Measurements from ENCODE around the gene RAPGEF4. TPM values are rescaled to one million over a fixed set of nuclear protein-coding genes. Genes with fewer than 3 reads are reported as not detected.

Gene RAPGEF4
- total and polyA plus RNA-seq, 2 of the 8 experiments (the other 6 are each of a cell fraction or from before 2014, with no cell fraction given), result 1.2 to 2.6 TPM

GRCh38 chr2:172917716-172918115, 182.1 kb downstream of the RAPGEF4 start:
- Histone ChIP-seq H2BK20ac (ENCODE audit: low read length) (no peak overlapping the region), H2BK15ac (ENCODE audit: low read length) (no peak overlapping the region), H3K36me3 (ENCODE audit: control insufficient read depth in 2 of 4, insufficient read depth in 4 of 4, low read length in 3 of 4) (no peaks in the 10 kb centered on the region), H3K18ac (ENCODE audit: extremely low read depth, low read length) (no peak overlapping the region), H4K8ac (ENCODE audit: extremely low read depth, insufficient read depth, low read length) (no peak overlapping the region), H3K9me3 (ENCODE audit: insufficient read depth in 2 of 2, low read depth in 1 of 2, low read length in 1 of 2) (no peaks in the 10 kb centered on the region), H4K20me1 (replicated peaks in 1 of 2; ENCODE audit: control insufficient read depth in 1 of 2, insufficient read depth in 2 of 2, low read length in 2 of 2) (no peaks in the 10 kb centered on the region), H3K4ac (replicated peaks; ENCODE audit: insufficient read length, low read depth, low read length) (no peak overlapping the region), H2AFZ (ENCODE audit: low read length) (no peak overlapping the region), H3K27ac (ENCODE audit: low read depth, low read length) (no peak overlapping the region), H3K14ac (ENCODE audit: insufficient read length) (no peak overlapping the region), H3K56ac (replicated peaks; ENCODE audit: insufficient read length, low read depth, low read length) (no peak overlapping the region), H4K91ac (replicated peaks; ENCODE audit: insufficient read length, low read length) (no peak overlapping the region), H3K79me1 (ENCODE audit: low read depth, low read length) (no peaks in the 10 kb centered on the region), H3K23ac (ENCODE audit: insufficient read length) (no peak overlapping the region), H3K27me3 (replicated peaks in 1 of 4; ENCODE audit: control insufficient read depth in 3 of 4, extremely low read depth in 1 of 4, insufficient read depth in 3 of 4, low read length in 3 of 4) (no peaks in the 10 kb centered on the region), H2BK12ac (ENCODE audit: low read depth, low read length) (no peak overlapping the region), H2BK5ac (ENCODE audit: low read depth, low read length) (no peak overlapping the region), H3K4me3 (ENCODE audit: extremely low read depth in 1 of 4, insufficient read depth in 2 of 4, low read depth in 3 of 4, low read length in 4 of 4) (no peak overlapping the region), H3K4me1 (replicated peaks in 1 of 4; ENCODE audit: control insufficient read depth in 3 of 4, insufficient read depth in 4 of 4, low read length in 3 of 4) (peaks cover 0 to 4% (median 0%) of the 10 kb centered on the region in 4 experiments; a peak in 2 of 7 replicates), H4K5ac (ENCODE audit: insufficient read length, low read depth, low read length) (no peak overlapping the region), H2BK120ac (replicated peaks; ENCODE audit: low read depth, low read length) (no peak overlapping the region), H3K79me2 (ENCODE audit: control insufficient read depth in 1 of 2, insufficient read depth in 2 of 2, low read length in 2 of 2) (no peaks in the 10 kb centered on the region), H2AK5ac (ENCODE audit: low read depth, low read length) (no peak overlapping the region), H3K23me2 (ENCODE audit: low read depth, low read length) (no peaks in the 10 kb centered on the region), H3K4me2 (ENCODE audit: insufficient read depth in 1 of 2, low read depth in 2 of 2, low read length in 2 of 2) (no peak overlapping the region), H3K9ac (replicated peaks in 1 of 4; ENCODE audit: extremely low read depth in 1 of 4, low read depth in 3 of 4, low read length in 3 of 4) (no peak overlapping the region)
- ChIA-PET POLR2A (ENCODE audit: partially characterized antibody) (no interaction called here), CTCF (ENCODE audit: partially characterized antibody) (interaction anchor here (0.8 to 2.8 kb wide), 6 partner anchors 9 to 112 kb away, joined by 3 to 13 read pairs (median 4); no protein-coding TSS in a partner anchor)
- TF ChIP-seq TCF12 (IDR thresholded peaks at IDR 0.05; ENCODE audit: low read depth, low read length) (no peak), RNF2 (IDR thresholded peaks at IDR 0.05; ENCODE audit: borderline replicate concordance, low read depth, low read length, missing control alignments, poor library complexity, severe bottlenecking) (no peak), CBX8 (IDR thresholded peaks at IDR 0.05; ENCODE audit: borderline replicate concordance, low read depth, low read length) (no peak), KDM5A (IDR thresholded peaks at IDR 0.05; ENCODE audit: low read length) (no peak), ZNF274 (IDR thresholded peaks at IDR 0.05; ENCODE audit: borderline replicate concordance, extremely low read depth, low read length) (no peak), YY1 (IDR thresholded peaks at IDR 0.05; ENCODE audit: low read depth, low read length) (no peak), NRF1 (IDR thresholded peaks at IDR 0.05; ENCODE audit: low read depth, low read length) (no peak), SIX5 (IDR thresholded peaks at IDR 0.05; ENCODE audit: low read depth, low read length) (no peak), GABPA (IDR thresholded peaks at IDR 0.05; ENCODE audit: borderline replicate concordance, insufficient read depth, low read length) (no peak), CREB1 (IDR thresholded peaks at IDR 0.05) (no peak)
- FAIRE-seq (no peak), DNase-seq (ENCODE audit: low read depth in 1 of 2, low spot score in 2 of 2) (no peak)
- WGBS, 2 experiments (ENCODE audit: extremely low coverage in 1 of 2, insufficient coverage in 1 of 2, insufficient read length in 1 of 2, insufficient replicate concordance in 2 of 2, low coverage in 1 of 2, low lambda C conversion rate in 2 of 2, missing lambda C conversion rate in 1 of 2), result 84% methylated on average over 3 of the region's 3 CpGs; no CpG with 5 or more reads in 1 of the 2 experiments

Measured in H1 (cell line).